HG02870 (cell line): ENCODE results near the gene GRM4.
"Not testable (repeated sequence)": the region's sequence is repeated elsewhere in the genome, so short reads cannot be mapped to it uniquely, and the experiment has no call there.

Experiments used
- ATAC-seq: cut with Tn5 transposase; IDR thresholded peaks from one replicate; pipeline ENCODE4 v1.9.1; 2021; ENCODE audit warnings: mild to moderate bottlenecking, moderate library complexity; ENCODE audit not compliant: unreplicated experiment

GRM4 gene

GRCh38 chr6:34047913-34048867 lies 97.7 kb downstream of the GRM4 start:
- ATAC-seq: no peak

DNA sequence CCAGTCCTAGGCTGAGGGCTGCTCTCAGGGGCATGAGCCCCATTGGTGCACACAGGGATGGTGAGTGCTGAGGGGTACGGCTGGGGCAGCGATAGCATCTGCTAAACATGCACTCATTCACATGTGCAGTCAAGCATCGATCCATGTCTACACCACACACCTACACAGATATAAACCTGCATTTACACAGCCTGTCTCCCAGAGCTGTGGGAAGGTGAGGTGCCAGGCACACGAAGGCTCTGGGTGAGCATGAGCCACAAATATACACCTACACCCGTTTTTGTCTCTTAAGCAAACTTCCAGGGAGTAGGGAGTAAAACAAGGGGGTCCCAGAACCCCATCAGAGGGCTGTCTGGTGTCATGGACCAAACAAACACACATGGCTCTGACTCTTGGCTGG lies 99.3 kb downstream of the GRM4 start:
- no peak for ATAC-seq

DNA sequence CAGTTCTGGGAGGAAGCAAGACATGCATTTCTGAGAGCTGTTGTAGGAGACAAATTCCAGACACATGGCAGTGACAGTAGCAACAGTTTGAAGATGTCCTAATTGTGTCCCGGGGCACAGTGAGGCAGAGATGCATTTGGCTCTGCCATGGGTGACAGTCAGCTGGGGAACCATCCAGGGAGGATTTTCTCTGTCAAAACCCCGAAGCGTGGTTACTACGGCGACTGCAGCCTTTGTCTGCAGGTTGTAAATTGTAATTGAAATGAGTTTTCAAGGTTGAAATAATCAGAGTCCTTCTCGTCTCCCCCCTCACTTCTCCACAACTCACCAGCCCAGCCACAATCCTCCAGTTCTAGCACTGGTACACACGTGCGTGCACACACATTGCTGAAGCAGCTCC lies 100.1 kb downstream of the GRM4 start:
- no peak for ATAC-seq

- ATAC-seq: no peak
These were observed 100.8 kb downstream of the GRM4 start for GRCh38 chr6:34044945-34045595.

GRCh38 chr6:34043359-34043758 lies 102.5 kb downstream of the GRM4 start:
- ATAC-seq: no peak

DNA sequence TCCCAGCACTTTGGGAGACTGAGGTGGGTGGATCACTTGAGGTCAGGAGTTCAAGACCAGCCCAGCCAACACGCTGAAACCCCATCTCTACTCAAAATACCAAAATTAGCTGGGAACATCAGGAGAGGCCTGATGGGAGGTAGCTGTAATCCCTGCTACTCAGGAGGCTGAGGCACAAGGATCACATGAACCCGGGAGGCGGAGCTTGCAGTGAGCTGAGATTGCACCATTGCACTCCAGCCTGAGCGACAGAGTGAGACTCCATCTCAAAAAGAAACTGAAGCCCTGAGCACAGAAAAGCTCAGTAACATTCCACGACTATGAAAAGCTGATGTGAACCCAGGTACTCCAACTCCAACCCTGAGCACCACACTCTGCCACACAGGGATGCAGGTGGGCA lies 103.9 kb downstream of the GRM4 start:
- ATAC-seq: not testable (repeated sequence)

DNA sequence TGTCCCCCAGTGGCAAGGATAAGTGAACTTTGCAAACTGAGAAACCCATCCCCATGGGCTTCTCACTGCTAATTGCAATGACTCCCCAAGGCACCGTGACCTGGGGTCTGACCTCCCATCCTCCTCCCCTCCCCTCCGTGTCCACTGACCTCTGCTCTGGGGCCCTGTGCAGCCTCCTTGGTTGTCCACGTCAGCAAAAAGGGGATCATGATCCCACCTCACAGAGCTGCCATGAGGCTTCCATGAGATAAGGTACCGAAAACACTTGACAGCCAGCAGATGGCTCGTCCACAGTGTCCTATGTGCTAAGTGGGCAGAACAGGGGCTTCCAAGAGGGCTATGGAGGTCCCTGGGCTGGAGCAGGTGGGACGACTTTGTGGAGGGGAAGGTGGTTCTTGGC lies 104.5 kb downstream of the GRM4 start:
- ATAC-seq: no peak

DNA sequence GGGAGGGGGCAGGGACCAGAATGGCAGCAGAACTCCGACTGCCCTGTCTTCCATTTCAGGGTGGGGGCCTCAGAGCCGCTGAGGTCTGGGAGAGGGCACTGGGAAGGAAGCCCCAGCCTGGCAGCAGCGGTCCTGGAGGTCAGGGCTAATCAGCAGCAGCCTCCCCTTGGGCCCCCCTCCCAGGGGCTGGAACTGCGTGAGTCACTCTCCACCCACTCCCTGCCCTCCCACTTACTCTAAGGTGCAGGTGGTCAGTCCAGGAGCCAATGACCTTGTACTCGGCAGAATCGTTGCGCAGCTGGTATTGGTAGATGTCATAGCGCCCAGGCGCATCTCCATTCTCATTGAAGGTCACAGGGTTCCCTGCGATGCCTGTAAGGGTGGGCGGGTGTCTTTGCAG lies 105.9 kb downstream of the GRM4 start:
- ATAC-seq: no peak

DNA sequence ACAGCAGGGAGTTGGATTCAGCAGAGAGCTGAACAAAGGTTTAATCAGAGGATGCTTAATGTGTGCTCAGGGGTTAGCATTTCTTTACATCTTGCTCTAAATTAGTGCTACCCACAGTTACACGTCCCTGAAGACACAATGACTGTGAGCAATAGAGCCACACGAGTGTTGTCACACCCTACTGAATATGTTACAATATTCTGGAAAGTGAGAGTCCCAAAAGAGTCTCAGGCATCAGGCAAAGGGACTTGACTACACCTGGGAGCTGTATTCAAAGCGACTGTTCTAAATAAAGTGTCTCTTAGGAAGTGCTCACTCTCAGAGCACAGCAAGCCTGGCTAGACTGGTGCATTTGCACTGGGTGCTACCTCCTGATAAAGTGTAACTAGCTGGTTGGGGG lies 108.7 kb downstream of the GRM4 start:
- ATAC-seq: peak; percentile 15

- ATAC-seq: peak; percentile 66
These were observed 109.4 kb downstream of the GRM4 start for GRCh38 chr6:34036357-34037069.

GRCh38 chr6:34035704-34036356 lies 110.1 kb downstream of the GRM4 start:
- no peak for ATAC-seq

GRCh38 chr6:34035161-34035560 lies 110.7 kb downstream of the GRM4 start:
- ATAC-seq: no peak

- no peak for ATAC-seq
These were observed 113.0 kb downstream of the GRM4 start for GRCh38 chr6:34032856-34033255.

DNA sequence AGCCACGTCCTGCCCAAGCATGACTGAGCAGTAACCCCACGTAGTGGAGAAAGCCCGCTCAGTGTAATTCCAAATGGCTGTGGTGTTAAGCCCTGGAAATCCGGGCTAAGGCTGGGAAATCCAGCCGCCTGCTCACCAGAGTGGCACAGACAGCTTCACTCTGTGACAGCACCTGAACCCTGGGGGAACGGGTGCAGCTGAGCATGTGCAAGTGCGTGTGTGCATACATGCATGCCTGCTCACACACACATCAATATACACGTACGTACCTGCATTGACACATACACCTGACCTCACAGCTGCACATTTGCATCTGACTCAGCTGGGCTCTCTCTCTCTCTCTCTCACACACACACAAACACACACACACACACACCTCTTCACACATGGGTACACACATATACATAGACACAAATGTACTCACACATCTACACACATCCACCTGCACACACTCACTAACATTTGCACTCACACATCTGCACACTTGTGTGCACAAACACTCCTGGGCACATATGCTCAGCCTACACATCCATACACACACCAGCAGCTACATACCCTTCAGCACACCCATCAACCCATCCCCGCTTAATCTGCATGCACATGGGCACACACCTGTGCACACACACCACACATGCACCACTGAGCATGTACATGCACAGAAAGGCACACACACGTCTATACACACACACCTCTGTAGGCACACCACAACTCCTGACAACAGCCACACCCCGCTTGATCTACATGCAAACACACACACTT lies 114.1 kb downstream of the GRM4 start:
- ATAC-seq: no peak

- ATAC-seq: no peak
These were observed 114.9 kb downstream of the GRM4 start for GRCh38 chr6:34030831-34031624.

- ATAC-seq: no peak
These were observed 116.2 kb downstream of the GRM4 start for GRCh38 chr6:34029489-34030280.

DNA sequence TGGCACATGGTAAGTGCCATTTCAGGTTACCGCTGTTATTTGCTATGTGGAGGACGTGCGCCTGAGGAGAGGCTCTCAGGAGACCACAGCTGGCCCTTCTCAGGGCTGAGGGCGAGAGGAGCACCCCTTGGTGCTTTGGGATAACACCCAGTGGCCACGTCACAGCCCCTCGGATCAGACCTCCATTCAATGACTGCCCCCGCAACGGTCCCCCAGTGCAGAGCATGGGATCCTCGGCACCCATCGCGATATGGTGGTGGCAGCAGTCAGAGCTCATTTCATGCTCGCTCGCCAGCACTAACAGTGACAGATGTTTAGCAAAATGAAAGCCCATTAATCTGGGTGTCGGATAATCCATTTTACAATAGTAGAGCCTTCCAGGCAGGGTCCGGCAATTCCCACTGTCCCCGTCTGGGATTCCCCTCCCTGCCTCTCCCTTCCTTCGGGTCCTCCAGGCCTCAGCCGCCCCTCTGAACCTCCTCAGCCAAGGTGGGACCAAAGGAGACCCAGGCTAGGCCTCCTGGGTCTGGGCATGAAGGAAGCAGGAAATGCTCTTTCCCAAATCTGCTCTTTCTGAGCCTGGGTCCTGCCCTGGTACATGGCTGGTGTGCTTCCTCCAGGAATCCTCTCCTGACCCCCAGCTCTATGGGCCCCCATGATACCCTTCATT lies 117.1 kb downstream of the GRM4 start:
- no peak for ATAC-seq

- ATAC-seq: no peak
These were observed 117.9 kb downstream of the GRM4 start for GRCh38 chr6:34027939-34028441.
